Posterior vena cava (tissue), 2 donors: ENCODE measurements around the gene GGT6. TPM values are rescaled to one million over a fixed set of nuclear protein-coding genes. Genes with fewer than 3 reads are reported as not detected.

Source experiments
- DNase-seq: peaks from one replicate; pipeline ENCODE4 v3.0.0-alpha.2; 2020; ENCODE audit warnings: low spot score
- intact Hi-C, 2 donors: fragments of 100-400 bp; cut with DNase I; formaldehyde crosslinking; loops; one replicate each; pipeline versions ENCODE4 v1.14.1 to v1.14.2; 2022 to 2023
- total RNA-seq, 2 donors: library from RNA; stranded (reverse); fragmentation: NEBNext Ultra II Directional; extraction: Animal tissue kit (Norgen Biotek cat#: 25700); gene quantifications; one replicate each; pipeline ENCODE4 v1.2.1, GENCODE V29; 2021
- donor health status: DM: yes; HTN: yes; CAD: no.
- donor health status: DM: yes; HTN: yes; CAD: no.

GGT6 gene
- total RNA-seq, 2 donors from 2014 or later = not detected

GRCh38 chr17:4542726-4543191 lies 17.6 kb downstream of the GGT6 start:
- intact Hi-C loops = loop anchor here in 1 of 2 donors (5.0 kb wide), 1 partner anchor 115 kb away; no protein-coding TSS in a partner anchor
- DNase-seq = no peak

DNA sequence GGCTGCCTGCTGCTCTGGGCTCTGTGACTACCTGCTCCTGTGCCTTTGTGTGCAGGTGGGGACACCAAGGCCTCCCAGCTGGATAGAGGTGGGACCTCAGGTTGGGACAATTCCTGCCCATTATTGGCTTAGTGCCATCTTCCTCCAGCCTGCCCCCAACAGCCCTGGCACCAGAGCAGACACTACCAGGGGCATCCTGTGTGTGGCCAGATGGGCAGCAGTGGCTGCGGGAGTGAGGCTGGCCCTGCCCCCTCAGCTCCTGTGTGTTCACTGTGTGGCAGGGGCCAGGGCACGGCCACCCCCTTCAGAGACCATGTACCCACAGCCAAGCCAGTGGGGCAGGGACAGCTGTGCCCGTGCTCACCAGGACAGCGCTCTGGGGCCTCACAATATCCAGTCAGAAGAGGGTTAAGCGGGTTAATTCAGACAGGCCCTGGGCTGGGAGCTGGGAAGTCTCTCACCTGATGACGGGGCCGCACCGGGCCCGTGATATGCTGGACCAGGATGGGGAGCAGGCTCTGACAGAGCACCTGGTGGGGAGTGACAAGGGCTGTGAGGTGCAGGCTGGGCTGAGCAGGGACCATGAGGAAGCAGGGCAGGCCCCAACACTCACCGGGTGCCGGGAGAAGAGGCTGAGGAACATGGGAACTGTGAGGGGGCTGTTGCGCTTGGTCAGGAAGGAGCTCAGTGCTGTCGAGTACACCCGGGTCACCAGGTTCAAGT lies 18.2 kb downstream of the GGT6 start:
- intact Hi-C loops = loop anchor here in 1 of 2 donors (5.0 kb wide), 1 partner anchor 115 kb away; no protein-coding TSS in a partner anchor
- no peak for DNase-seq

- intact Hi-C loops = loop anchor here in 1 of 2 donors (5.0 kb wide), 1 partner anchor 114 kb away; no protein-coding TSS in a partner anchor
- DNase-seq = no peak
Measured at GRCh38 chr17:4541328-4542002, 18.9 kb downstream of the GGT6 start.

- intact Hi-C loops = loop anchor here in 1 of 2 donors (5.0 kb wide), 1 partner anchor 114 kb away; no protein-coding TSS in a partner anchor
- no peak for DNase-seq
Measured at GRCh38 chr17:4540687-4541327, 19.6 kb downstream of the GGT6 start.

DNA sequence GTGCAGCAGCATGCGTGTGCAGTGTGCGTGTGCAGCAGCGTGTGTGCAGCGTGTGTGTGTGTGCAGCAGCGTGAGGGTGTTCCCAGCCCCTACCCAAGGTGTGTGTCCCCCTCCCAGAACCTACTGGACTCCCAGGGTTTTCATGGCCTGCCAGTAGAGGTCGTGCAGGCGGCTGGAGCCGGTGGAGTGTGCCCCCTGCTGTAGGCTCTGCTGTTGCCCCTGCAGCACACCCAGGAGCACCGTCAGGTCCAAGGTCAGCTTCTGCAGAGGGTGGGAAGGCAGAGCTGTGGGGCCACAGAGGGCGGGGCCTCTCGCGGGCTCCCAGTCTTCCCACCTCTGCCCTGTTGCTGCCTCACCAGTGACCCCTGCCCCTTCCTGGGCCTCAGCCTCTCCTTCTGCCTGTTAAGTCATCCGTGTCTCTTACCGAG lies 20.1 kb downstream of the GGT6 start:
- intact Hi-C loops = loop anchor here in 1 of 2 donors (5.0 kb wide), 1 partner anchor 113 kb away; no protein-coding TSS in a partner anchor

GRCh38 chr17:4539576-4540223 lies 20.7 kb downstream of the GGT6 start:
- intact Hi-C loops = loop anchor here (5.0 to 10.0 kb wide), 2 partner anchors 112 to 115 kb away; no protein-coding TSS in a partner anchor
- DNase-seq = no peak

More for the DNA sequence above, 20.1 kb downstream of the GGT6 start:
- DNase-seq = no peak

GRCh38 chr17:4539025-4539424 lies 21.4 kb downstream of the GGT6 start:
- no peak for DNase-seq
- intact Hi-C loops = loop anchor here in 1 of 2 donors (10.0 kb wide), 1 partner anchor 114 kb away; no protein-coding TSS in a partner anchor

DNA sequence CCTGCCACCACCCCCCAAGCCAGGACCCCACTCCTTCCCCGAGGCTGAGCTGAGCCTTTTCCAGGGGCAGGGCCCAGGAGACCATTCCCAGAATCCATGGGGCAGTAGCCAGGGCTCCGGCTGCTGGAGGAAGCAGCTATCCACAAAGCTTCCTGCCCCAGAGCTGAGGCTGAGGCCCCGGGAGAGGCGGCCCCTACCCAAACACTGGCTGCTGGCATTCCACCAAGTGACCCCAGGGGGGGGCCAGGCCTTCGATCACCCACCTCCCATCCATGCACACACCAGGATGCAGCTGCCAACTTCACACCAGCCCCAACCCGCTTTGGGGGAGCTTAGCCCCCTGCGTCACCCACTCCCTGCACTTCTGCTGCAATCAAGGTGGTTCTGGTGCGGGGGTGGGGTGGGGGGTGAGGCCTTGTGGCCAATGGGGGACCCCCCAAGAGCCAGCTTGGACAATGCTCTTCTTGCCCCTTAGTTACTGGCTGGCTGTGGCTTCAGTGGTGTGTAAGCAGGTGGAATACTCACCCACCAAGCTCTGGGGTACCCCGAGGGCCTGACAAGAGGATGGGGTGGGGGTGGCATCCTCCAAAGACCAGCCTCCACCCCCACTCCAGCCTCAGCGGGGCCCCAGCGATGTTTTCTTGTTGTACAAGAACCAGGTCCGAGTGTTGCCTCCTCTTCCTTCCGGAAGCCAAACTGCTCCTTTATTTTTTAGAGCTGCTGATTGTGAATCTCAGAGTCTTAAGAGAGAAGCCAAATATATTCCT lies 22.0 kb downstream of the GGT6 start:
- DNase-seq = no peak
- intact Hi-C loops = loop anchor here in 1 of 2 donors (10.0 kb wide), 1 partner anchor 114 kb away; no protein-coding TSS in a partner anchor

DNA sequence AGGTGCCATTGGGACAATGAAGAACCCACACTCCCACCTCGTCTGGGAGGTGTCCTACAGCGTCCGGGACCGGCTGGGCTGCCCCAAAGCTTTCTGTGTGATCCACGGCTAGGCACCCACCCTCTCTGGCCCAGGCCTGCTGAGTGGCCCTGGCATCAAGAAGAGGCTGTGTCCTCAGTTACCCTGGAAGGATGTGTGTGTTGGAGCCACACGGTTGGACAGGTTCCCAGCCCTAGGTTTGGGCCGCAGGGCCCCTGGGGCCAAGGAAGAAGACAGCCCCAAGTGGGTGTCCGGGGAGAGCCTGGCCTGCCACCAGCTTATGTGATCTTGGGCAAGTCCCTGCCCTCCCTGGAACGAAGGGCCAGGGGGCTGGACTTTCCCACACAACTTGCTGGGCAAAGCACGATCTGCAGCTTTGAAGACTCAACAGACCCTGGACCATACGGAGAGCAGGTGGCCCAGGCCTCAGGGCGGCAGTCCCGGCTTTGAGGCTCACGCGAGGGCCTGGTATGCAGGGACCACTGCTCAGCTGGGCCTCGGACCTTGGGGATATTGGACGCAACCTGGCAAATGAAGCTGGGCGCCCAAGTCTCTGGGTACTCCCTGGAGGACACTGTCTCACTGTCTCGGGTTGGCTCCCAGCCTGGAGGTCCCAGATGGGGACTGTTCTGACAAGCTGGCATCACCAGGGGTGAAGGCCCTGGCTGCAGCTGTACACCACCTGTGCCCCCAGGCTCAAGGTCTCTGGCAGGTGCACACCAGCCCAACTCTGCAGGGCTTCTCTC lies 22.7 kb downstream of the GGT6 start:
- DNase-seq = no peak
- intact Hi-C loops = loop anchor here in 1 of 2 donors (10.0 kb wide), 1 partner anchor 113 kb away; no protein-coding TSS in a partner anchor

- peak; percentile 91 for DNase-seq
- intact Hi-C loops = loop anchor here in 1 of 2 donors (10.0 kb wide), 1 partner anchor 112 kb away; no protein-coding TSS in a partner anchor
Measured at GRCh38 chr17:4536742-4537411, 23.5 kb downstream of the GGT6 start.

DNA sequence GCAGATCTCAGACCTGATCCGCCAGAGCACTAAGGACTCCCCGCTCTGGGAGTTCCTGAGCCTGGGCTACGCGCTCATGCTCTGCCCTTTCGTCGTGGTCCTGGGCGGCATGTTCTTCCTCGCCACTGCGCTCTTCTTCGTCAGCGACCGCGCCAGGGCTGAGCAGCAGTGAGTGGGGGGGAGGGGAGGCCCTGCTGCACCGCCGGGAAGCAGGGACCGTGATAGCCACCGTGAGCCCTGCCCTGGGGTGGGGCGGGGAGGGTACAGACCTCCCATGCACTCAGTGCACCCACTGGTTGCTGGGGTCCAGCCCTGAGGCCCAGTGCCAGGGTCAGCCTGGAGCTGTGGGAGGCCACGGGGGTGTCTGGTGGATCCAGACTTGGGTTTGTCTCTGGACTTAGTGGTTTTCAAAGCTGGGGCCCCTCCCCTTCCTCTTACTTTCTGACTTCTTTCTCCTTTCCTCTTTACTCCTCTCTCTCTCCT lies 24.1 kb downstream of the GGT6 start:
- DNase-seq = no peak
- intact Hi-C loops = loop anchor here in 1 of 2 donors (10.0 kb wide), 1 partner anchor 111 kb away; no protein-coding TSS in a partner anchor

DNA sequence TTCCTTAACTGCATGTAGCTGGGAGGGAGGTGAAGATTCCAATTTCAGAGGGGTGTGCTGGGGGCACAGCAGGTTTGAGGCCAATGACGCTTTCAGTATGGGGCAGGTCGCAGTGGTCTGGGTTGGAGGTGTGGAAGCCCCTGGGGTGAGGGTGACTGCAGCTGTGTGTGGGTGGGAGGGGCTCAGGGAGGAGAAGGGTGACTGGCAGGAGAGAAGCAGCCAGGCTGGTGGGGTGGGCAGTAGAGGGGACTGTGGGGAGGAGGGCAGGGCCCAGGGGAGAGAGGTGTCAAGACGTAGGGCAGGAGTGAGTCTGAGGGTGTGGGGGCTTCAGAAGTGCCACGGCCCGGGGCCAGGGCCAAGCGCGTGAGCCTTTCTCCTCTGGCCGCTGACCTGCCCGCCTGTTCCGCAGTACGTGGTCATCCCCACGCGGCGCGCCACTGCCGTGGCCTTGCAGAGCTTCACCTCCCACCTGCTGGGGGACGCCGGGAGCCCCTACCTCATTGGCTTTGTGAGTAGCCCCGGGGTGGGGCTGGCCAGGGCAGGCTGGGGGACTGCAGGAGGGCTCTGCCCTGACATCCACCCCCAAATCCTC lies 24.6 kb downstream of the GGT6 start:
- no peak for DNase-seq
- intact Hi-C loops = loop anchor here in 1 of 2 donors (10.0 kb wide), 1 partner anchor 111 kb away; no protein-coding TSS in a partner anchor

GRCh38 chr17:4534928-4535666 lies 25.3 kb downstream of the GGT6 start:
- intact Hi-C loops = loop anchor here in 1 of 2 donors (10.0 kb wide), 1 partner anchor 110 kb away; no protein-coding TSS in a partner anchor
- no peak for DNase-seq

GRCh38 chr17:4534515-4534914 lies 25.9 kb downstream of the GGT6 start:
- intact Hi-C loops = loop anchor here in 1 of 2 donors (10.0 kb wide), 1 partner anchor 110 kb away; no protein-coding TSS in a partner anchor
- DNase-seq = no peak
